ENCODE results near the gene FAM110A.
A peak's percentile ranks its signal among the peaks of the same experiment; 100 is the strongest.

Gene FAM110A

GRCh38 chr20:870758-871157 lies 37.2 kb downstream of the FAM110A start:
- Mint-ChIP-seq H3K4me1 (no peaks in the 10 kb centered on the region), H3K36me3 (ENCODE audit: low read depth) (no peaks in the 10 kb centered on the region), H3K9me3 (no peaks in the 10 kb centered on the region)

GRCh38 chr20:871436-871835 lies 37.9 kb downstream of the FAM110A start:
- H3K4me1 Mint-ChIP-seq = no peaks in the 10 kb centered on the region
- H3K27me3 Mint-ChIP-seq (ENCODE audit: low read depth, poor library complexity) = peaks cover 46% of the 10 kb centered on the region
- no peak for DNase-seq
- TF ChIP-seq, protein P1, sequence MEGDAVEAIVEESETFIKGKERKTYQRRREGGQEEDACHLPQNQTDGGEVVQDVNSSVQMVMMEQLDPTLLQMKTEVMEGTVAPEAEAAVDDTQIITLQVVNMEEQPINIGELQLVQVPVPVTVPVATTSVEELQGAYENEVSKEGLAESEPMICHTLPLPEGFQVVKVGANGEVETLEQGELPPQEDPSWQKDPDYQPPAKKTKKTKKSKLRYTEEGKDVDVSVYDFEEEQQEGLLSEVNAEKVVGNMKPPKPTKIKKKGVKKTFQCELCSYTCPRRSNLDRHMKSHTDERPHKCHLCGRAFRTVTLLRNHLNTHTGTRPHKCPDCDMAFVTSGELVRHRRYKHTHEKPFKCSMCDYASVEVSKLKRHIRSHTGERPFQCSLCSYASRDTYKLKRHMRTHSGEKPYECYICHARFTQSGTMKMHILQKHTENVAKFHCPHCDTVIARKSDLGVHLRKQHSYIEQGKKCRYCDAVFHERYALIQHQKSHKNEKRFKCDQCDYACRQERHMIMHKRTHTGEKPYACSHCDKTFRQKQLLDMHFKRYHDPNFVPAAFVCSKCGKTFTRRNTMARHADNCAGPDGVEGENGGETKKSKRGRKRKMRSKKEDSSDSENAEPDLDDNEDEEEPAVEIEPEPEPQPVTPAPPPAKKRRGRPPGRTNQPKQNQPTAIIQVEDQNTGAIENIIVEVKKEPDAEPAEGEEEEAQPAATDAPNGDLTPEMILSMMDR (IDR thresholded peaks at IDR 0.05) = no peak
- no peaks in the 10 kb centered on the region for H3K9me3 Mint-ChIP-seq
- H3K36me3 Mint-ChIP-seq (ENCODE audit: low read depth) = no peaks in the 10 kb centered on the region
- H3K4me3 Mint-ChIP-seq = no peak overlapping the region
- no peak overlapping the region for H3K27ac Mint-ChIP-seq

More at GRCh38 chr20:870758-871157, 37.2 kb downstream of the FAM110A start:
- TF ChIP-seq, protein P1 (IDR thresholded peaks at IDR 0.05) = no peak
- no peak overlapping the region for H3K27ac Mint-ChIP-seq
- DNase-seq = no peak
- peaks cover 43% of the 10 kb centered on the region for H3K27me3 Mint-ChIP-seq (ENCODE audit: low read depth, poor library complexity)
- no peak overlapping the region for H3K4me3 Mint-ChIP-seq

DNA sequence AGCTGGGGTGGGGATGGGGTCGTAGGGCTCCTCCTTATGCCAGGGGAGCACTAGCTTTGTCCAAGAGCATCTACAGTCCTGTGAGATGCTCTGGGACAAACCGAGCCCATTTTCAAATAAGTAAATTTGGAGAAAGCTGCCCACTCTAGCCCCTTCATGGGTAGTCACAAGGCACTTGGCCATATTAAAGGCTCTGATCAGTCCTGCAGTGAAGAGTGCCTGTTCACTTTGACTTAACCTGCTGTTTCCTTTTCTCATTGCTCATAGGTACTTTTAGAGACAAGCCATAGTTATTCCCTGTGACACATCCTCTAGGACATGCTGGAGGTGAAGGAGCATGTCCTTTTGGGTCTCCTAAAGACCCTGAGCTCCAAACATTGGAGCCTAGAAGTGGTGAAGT lies 38.4 kb downstream of the FAM110A start:
- TF ChIP-seq, protein P1 (IDR thresholded peaks at IDR 0.05) = no peak
- no peaks in the 10 kb centered on the region for H3K9me3 Mint-ChIP-seq
- H3K27ac Mint-ChIP-seq = no peak overlapping the region
- no peaks in the 10 kb centered on the region for H3K36me3 Mint-ChIP-seq (ENCODE audit: low read depth)
- H3K27me3 Mint-ChIP-seq (ENCODE audit: low read depth, poor library complexity) = peaks cover 51% of the 10 kb centered on the region
- no peak for DNase-seq
- H3K4me1 Mint-ChIP-seq = no peaks in the 10 kb centered on the region
- H3K4me3 Mint-ChIP-seq = no peak overlapping the region

DNA sequence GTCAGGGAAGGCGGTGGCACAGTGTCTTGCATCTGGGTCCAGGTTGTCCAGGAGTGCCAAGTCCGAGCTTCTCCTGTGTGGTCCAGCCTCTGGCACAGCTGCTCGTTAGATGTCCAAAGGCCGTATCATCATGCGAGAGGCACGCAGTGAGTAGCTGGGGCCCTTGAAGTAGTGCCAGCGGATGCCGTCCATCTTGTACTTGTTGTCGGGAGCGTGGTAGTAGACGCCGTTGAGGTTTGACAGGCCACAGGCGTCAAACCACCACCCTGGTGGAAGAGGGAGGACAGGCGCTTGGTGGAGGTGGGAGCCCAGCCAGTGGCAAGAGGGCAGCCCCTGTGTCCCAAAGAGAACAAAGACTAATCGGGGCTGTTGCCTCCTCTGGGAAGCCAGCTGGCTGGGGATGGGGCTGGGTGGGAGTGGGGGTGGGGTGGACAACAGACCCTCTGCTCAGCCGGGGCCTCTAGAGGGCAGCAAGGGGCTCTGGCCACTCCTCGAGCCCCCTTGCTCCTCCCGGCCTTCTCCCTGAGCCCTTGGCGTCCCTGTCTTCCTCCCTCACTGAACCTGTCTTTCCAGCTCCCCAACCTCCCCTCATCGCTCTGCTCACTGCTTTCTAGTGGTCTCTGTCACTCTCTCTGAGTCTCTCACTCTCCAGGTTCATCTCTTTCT lies 39.5 kb downstream of the FAM110A start:
- TF ChIP-seq, protein P1 (IDR thresholded peaks at IDR 0.05) = peak; percentile 34
- H3K27ac Mint-ChIP-seq = no peak overlapping the region
- peak; percentile 41 for DNase-seq
- no peak overlapping the region for H3K4me3 Mint-ChIP-seq
- no peaks in the 10 kb centered on the region for H3K36me3 Mint-ChIP-seq (ENCODE audit: low read depth)
- H3K27me3 Mint-ChIP-seq (ENCODE audit: low read depth, poor library complexity) = peaks cover 46% of the 10 kb centered on the region
- H3K4me1 Mint-ChIP-seq = no peaks in the 10 kb centered on the region
- no peaks in the 10 kb centered on the region for H3K9me3 Mint-ChIP-seq

DNA sequence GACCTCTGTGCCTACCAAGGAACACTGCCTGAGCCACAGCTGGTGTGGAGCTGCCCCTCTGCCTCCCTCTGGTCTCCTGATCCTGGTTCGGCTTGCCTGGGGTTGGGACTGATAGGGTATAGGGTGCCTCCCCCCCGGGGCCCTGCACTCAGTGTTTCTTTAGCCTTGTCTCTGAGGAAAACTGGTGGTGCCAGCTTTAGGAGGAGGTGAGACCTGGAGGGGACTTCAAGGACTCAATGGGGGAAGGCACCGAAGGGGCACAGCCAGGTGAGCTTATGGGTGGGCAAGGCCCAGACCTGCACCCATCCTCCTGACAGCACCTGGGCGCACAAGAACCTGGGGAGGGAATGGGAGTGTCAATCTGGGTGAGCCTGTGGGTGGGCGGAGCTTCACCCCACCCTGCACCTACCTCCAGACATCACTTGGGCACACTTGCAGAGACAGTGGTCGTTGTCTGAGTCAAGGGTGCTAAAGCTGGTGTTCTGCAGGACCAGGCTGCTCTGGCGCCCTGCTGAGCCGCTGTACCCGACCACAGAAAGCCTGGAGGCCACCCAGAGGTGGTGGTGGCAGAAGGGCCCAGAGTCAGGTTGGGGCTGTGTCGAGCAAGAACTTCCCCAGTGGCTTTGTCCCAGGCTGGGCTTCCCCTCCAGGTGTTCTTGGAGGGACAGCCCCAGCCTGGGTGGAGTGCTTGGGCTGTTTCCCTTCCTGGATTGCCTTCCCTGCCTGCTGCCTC lies 40.5 kb downstream of the FAM110A start:
- TF ChIP-seq, protein P1 (IDR thresholded peaks at IDR 0.05) = no peak
- peaks cover 42% of the 10 kb centered on the region for H3K27me3 Mint-ChIP-seq (ENCODE audit: low read depth, poor library complexity)
- no peak for DNase-seq
- H3K4me1 Mint-ChIP-seq = no peaks in the 10 kb centered on the region
- no peaks in the 10 kb centered on the region for H3K36me3 Mint-ChIP-seq (ENCODE audit: low read depth)
- peak overlapping the region; percentile 42 for H3K27ac Mint-ChIP-seq
- H3K9me3 Mint-ChIP-seq = no peaks in the 10 kb centered on the region
- no peak overlapping the region for H3K4me3 Mint-ChIP-seq
